GM19035 (cell line): ENCODE measurements around the gene ABCC2.
A peak's percentile ranks its signal among the peaks of the same experiment; 100 is the strongest.
"Not testable (repeated sequence)": the region's sequence is repeated elsewhere in the genome, so short reads cannot be mapped to it uniquely, and the experiment has no call there.

Experiments used
- ATAC-seq: cut with Tn5 transposase; IDR thresholded peaks from one replicate; pipeline ENCODE4 v1.9.1; 2021; ENCODE audit not compliant: unreplicated experiment

Gene ABCC2

DNA sequence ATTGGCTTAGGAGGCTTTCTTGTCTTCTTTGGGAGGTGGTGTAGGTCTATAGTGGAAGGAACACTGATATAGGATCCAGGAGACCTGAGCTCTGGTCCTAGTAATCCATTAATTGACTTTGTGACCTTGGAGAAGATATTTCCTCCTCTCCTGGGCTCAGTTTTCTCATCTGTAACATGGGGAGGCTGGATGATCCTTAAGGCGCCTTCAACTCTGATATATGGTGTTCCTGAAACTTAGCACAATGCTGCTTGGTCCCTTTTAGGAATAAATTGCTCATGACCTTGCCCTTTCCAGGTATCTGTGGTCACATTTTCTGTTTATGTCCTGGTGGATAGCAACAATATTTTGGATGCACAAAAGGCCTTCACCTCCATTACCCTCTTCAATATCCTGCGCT is 25.3 kb downstream of the ABCC2 start:
- ATAC-seq: no peak

DNA sequence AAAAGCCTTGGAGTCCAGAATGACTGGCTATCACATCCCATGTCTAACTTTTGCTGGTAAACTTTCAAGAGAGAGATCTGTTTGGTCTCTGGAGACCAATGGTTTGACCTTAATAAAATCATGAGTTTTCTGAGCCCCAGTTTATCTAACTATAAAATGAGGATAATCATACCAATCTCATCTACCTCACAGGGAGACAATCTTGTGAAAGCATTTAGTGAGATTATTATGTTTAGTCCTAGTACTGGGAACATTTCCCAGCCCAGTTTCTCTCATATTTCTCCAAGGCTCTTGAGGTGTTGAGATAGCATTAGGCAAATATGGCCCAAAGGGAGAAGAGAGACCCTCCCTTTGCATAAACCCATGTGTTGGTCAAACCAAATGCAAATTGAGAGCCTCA is 25.8 kb downstream of the ABCC2 start:
- no peak for ATAC-seq

DNA sequence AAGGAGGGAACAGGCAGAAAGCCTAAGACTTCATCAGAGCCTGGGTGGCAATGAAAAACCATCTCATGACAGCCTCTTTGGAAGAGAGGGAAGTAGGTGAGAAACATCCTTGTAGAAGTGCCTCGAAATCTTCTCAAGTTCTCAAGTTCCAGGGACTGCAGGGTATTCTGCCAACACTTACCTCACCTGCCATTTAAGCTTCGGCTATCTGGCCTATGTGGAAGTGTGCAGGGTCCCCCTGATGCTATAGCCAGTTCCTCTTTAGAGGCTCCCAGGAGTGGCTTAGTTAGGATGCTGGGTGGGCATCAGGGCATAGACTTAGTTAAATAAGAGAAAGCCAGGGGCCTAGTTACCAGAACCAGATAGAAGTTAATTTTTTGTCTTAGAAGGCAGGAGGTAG is 27.0 kb downstream of the ABCC2 start:
- ATAC-seq: no peak

DNA sequence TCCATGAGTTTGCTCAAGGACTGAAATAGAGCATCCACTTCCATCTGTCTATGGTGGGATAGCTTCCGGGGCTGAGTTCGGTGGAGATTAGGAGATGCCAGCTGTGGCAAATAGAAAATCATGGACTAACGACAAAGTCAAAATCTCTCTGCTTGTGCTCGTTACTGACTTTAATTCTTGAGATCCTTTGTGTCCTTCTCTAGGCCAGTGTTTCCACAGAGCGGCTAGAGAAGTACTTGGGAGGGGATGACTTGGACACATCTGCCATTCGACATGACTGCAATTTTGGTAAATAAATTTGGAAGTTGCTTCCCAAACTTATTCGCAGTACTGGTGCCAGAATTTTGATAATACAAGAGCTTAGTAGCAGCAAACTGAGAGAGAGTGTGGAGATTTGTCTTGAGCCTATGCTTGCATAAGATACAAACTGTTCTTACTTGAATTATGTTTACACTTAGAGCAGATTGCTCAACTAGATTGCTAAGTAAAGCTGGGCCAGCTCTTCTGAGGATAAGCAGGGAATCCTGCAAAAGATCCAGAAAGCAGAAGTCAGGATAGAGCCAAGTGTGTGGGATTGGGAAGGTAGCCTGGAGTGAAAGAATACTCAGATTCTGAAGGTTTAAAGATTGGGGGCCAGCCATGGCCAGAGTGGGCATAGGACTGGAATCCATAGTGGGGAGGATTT is 27.6 kb downstream of the ABCC2 start:
- ATAC-seq: no peak

DNA sequence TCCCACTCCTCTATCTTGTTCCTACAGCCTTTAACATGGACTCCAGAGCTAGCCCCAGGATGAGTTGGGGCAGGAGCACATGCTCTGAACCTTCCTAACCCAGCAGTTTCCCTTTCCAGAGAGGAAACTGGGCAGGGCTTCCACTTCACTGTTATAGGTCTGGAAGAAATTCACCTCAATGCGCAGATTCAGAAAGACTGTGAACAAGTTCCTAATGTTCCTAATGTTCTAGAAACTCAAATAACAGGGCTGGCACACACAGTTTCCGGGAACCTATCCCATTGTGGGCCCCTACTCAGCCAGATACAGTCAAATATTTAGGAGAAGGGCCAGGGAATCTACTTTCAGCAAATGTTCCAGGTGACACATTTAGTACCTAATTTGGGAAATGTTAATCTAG is 29.7 kb downstream of the ABCC2 start:
- ATAC-seq: no peak

DNA sequence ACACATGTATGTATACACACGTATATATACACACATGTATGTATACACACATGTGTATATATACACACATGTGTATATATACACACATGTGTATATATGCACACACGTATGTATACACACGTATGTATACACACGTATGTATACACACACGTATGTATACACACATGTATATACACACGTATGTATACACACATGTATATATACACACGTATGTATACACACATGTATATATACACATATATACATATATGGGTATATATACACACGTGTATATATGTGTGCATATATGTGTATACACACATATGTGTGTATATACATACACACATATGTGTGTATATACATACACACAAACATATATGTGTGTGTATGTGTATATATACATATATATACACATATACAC is 31.7 kb downstream of the ABCC2 start:
- no peak for ATAC-seq

DNA sequence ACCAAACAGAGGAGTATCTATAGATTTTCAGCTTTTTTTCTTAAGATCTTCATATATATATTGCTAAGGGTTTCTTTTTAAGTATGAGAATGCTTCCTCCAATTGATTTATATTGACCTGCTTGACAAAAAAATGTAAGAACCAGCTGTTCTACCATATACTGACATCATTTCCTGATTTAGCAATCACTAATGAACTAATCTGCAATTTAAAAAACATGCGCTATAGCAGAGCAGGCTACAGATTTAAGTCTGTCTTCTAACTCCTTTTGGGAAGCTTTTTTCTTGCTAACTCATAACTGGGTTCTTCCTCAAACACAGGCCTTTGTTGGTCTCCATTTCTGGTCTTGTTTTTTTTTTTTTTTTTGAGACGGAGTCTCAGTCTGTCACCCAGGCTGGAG is 33.2 kb downstream of the ABCC2 start:
- ATAC-seq: no peak

DNA sequence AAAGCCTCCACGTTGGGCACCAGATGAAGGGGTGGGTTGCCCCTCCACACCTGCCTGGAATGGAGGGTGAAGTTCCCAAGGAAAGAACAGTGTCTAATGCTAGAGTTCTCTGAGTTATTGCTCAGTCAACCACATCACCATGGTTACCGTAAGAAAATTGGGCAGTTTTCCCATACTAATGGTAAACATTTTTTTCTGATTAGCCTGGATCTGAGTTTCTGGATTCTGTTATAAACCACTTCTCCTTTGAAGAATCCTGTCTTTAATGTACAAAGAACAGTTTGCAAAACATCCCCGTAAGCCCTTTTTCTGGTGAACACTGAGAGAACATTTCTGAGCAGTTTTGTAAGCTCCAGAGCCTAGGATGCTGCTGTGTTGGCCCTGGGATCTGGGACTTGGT is 45.5 kb downstream of the ABCC2 start:
- ATAC-seq: no peak

DNA sequence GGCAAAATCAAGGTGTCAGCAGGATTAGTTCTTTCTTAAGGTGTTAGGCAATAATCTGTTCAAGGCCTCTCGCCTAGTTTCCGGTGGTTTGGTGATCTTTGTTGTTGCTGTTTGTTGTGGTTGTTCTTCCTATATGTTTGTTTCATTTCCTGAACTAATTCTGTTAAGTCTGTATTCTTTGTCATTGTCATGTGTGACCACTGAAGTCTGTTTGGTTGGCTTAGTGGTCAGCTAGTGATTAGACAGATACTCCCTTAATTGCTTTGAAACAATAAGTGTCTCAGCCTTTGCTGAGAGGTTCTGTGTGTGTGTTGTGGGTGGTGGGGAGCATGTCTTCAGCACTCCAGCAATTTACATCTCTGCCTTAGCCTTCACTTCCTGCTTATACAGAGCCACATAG is 46.0 kb downstream of the ABCC2 start:
- ATAC-seq: no peak

DNA sequence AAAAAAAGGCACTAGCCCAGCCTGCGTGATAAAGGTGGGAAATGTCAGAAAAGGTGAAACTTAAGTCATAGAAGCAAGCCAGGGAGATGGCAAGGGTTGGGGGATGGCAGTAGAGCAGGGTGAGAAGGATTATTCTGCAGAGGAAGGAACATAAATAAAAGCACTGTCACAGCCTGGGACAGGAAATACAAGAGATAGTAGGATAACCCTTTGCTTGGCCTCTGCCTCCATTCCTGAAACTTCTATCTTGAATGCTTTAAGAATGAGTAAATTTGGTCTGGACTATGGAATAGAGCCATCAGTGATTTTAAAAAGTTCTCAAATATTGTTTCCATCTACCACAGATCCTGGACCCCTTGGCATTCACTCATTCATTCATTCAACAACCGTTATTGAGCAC is 50.0 kb downstream of the ABCC2 start:
- ATAC-seq: no peak

DNA sequence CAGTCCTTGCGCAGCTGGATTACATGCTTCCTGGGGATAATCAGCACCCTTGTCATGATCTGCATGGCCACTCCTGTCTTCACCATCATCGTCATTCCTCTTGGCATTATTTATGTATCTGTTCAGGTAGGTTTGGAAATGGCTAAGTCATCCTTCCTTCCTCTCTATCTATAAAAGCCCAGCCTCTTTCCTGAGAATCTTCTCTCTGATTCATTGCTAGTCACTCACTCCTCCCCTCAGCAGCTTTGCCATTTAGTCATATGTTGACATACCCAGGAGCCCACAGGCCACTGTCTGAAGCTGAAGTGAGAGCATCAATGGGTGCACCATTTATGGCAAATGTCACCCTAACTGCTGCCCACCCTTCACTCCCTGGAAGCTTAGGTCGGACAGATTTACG is 52.0 kb downstream of the ABCC2 start:
- ATAC-seq: no peak

DNA sequence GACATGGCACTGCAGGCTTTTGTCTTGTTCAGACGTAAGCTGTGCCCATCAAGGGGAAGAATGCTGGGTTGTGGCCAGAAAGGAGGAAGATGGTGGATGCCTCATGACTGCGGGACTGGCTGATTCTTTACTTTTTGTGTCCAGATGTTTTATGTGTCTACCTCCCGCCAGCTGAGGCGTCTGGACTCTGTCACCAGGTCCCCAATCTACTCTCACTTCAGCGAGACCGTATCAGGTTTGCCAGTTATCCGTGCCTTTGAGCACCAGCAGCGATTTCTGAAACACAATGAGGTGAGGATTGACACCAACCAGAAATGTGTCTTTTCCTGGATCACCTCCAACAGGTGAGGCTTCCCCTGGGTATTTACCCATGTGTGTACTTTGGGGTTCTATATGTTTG is 53.5 kb downstream of the ABCC2 start:
- ATAC-seq: no peak

DNA sequence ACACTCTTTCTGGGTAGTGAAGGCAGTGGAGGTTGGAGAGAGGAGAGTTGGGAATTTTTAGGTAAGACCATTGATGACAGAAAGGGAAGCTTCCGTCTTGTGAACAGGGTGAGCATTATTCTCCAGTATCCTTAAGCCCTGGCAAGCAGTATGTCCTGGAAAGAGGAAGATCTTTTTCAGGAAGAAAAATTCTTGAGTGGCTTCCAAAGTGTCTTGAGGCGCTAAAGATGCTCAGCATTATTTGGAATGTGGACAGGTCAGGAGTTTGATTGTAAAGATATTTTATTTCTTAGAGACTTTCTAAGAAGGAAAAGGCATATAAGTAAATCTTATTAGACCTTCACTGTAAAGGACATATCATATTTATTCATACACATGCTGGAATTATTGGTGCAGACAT is 54.3 kb downstream of the ABCC2 start:
- ATAC-seq: no peak

DNA sequence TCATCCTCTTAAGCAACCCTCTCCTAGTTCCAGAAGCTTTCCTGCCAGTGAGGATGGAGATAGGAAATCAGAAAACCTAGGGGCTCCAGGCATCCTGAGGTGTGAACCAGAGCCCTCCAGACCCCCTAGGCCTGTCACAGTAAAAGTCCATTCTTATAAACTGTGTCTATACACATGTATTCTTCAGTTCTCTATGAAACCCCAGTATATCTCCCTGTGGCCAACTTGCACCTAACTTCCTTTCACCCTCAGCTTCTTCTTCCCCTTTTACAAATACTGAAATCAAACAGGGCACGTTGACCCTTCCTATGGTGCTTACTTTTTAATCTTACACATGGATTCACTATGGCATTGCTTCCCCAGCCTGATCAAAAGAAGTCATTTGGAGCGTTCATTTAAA is 58.4 kb downstream of the ABCC2 start:
- not testable (repeated sequence) for ATAC-seq

DNA sequence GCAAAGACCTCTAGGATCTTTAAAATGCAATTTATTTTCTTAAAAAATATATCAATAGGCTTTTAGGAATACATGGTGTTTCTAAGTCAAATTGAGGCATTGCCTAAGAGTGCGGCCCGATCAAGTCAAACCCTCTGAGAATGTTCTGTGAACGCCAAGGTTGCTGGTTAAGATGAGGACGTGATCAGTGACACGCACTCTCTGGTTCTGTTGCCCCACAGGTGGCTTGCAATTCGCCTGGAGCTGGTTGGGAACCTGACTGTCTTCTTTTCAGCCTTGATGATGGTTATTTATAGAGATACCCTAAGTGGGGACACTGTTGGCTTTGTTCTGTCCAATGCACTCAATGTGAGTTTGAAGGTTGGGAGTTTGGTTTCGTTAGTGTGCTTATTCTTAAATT is 59.3 kb downstream of the ABCC2 start:
- no peak for ATAC-seq

DNA sequence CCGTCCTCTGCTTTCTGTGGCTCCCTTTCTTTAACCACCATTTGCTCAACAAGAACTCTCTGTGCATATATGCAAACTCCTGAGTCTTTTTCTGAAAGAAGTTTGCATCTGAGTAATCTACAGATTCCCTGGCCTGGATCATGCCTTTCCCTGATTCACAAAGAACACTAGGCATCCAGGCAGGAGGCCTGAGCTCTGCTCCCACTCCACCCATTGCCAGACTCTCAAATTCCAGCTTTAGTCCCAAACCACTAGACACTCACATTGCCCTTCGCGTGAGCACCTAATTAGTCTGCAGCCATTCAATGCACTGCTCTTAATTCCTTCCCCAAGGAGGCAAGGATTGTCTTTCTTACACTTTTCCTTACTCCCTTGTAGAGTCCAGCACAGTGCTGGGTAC is 60.9 kb downstream of the ABCC2 start:
- no peak for ATAC-seq

DNA sequence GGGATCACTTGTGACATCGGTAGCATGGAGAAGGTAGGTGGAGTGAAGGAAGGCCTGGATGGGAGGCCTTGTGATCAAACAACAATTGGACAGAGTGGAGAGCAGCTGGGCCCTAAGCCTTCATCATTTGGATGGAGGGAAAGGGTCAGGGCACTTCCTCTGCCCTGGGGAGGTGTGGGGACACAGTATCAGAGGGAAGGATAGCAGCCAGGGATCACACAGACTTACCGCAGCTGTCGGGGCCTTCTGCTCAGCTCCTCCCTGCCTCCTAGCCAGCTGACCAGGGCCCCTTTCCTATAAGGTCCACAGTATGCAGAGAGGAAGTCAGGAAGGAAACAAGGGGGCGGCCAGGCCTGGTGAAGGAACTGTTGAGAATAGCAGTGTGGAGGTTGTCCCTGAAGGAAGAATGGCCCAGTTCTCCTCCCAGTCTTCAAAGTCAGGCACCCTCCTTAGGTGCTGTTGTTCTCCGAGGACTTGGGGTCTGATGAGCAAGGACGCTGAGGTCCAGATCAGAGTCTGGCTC is 62.1 kb downstream of the ABCC2 start:
- ATAC-seq: no peak

DNA sequence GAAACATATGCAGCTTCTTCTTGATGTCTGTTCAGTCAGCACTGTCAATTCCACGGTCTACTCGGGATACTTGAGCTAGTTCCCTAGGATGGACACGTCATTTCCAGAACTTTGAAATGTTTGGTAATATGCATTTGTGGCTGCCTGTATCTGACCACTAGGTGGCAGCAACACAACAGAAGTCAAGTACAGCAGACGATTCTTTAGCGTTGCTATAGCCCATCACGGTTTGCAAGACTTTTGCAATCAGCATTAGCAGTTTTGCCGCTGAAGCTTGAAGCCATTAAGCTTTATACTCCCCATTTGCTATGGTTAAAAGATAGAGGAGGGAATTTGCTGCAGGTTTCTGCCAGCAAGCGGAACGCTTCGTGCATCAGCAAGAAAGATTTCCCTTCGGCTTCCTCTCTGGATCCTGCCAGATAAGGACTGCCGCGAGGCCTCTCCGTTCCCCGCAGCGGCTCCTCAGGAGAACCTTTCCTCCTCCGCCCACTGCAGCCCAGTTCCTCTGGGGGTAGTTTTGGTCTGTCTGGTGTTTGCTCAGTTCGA is 63.5 kb downstream of the ABCC2 start:
- ATAC-seq: peak; percentile 74

DNA sequence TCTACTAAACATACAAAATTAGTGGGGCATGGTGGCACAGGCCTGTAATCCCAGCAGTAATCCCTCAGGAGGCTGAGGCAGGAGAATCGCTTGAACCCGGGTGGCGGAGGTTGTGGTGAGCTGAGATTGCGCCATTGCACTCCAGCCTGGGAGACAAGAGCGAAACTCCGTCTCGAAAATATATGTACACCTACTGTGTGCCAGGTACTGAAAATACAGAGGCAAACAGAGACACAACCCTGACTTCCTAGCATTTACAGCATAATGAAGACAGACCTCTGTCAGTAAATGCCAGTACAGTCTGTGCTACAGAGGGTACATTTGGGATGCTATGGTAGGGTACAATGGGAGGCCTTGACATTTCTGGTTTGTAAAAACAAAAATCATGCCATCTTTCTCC is 66.6 kb downstream of the ABCC2 start:
- no peak for ATAC-seq

DNA sequence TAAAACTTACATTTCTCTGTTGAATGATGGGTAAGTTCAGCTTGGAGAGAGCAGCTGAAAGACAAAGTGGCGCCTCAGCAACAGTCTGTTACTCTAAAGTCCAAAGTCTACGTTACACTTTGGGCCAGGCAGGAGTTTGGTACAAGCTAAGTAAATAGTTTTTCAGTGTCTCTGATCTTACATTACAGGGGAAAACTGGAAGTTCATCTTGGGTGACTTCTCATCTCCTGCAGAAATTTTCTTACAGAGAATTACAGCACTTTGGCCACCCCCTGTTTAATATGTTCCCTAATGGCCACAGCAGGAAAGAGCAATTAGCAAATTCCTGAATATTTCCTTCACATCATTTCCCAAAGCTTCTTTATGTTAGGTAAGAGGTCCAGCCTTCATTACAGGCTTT is 67.1 kb downstream of the ABCC2 start:
- ATAC-seq: no peak

DNA sequence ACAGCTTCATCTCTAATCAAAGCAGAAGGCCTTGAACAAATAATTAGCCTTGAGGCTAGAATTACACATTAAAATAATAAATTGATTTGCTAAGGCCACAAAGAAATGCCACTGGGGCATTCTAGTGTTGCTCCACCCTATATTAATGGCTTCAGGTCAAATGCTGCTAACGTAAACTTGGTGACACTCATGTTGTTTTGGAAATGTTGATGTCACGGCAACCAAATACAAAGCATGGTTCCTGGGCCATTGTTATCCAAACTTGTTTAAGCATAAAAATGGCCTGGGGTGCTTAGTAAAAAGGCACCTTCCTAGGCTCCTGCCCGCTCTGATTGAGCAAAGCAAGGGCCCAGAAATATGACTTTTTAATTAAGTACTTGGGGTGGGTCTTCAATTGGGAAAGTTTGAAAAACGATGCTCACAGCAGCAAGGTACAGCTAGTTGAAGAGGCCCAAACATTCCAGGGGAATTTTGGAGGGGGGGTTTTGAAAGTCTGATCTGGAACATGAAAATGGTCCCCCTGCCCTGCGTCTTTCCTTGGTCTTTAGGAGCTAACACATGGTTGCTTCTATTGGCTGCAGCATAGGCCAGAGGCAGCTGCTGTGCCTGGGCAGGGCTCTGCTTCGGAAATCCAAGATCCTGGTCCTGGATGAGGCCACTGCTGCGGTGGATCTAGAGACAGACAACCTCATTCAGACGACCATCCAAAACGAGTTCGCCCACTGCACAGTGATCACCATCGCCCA is 67.8 kb downstream of the ABCC2 start:
- ATAC-seq: no peak

DNA sequence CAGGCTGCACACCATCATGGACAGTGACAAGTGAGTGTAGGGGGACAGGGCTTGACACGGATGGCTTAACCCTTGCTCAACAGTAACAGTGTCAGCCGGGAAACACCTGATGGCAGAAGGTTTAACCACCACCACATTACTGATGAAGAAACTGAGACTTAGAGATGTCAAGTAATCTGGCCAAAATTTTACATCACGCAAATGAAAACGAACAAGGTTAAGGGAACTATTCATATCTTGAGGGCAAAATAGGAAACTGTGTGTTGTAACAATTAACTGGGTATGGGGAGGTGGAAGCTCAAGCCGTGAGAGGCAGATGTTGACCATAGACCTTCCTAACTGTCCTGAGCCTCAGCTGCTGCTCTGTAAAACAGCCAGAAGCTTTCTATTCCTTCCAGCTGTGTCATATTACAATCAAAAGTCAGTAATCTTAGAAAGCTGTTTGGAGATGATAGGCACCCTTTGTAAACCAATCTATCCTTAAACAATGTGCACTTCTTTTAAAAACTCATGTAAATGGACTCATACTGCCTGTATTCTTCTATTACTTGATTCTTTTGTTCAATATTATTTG is 68.4 kb downstream of the ABCC2 start:
- ATAC-seq: no peak
